PC-9 (cell line): ENCODE results near the gene TRABD2A. TPM values are rescaled to one million over a fixed set of nuclear protein-coding genes. Genes with fewer than 3 reads are reported as not detected.

Experiments used
- BruUV-seq: library from RNA; stranded (reverse); fragments of 400-500 nt; replicated peaks from 2 replicates; lab custom pipeline; 2021; lab: Mats Ljungman, UMichigan
- CTCF ChIA-PET: fragments of 300-600 bp; sonication (Branson Sonifier 250); formaldehyde crosslinking; loops from one replicate; lab custom pipeline; 2022; ENCODE audit warnings: antibody characterized with exemption; lab: Charles Lee
- POLR2A ChIA-PET: fragments of 300-600 bp; sonication (Branson Sonifier 250); formaldehyde crosslinking; loops from one replicate; lab custom pipeline; 2022; ENCODE audit warnings: antibody characterized with exemption; ENCODE audit not compliant: unreplicated experiment; lab: Charles Lee
- DNase-seq, 2 experiments: peaks; one replicate each; pipeline versions ENCODE4 v3.0.0 to v3.0.0-alpha.2; 2015 to 2022; ENCODE audit warnings: mixed read lengths in 1 of 2
- H2AFZ ChIP-seq: fragments of 200-600 bp; sonication (generic); 2 replicates; pipeline ENCODE4 v1.8.1; 2017; ENCODE audit warnings: antibody characterized with exemption
- H3F3A ChIP-seq: fragments of 200-600 bp; sonication (generic); 2 replicates; pipeline ENCODE4 v1.8.1; 2017; ENCODE audit warnings: antibody characterized with exemption, mild to moderate bottlenecking, low read depth; ENCODE audit not compliant: insufficient read depth
- H3K27ac ChIP-seq: fragments of 200-600 bp; sonication (generic); 2 replicates; pipeline ENCODE4 v1.6.1; 2016; ENCODE audit warnings: mixed run types
- H3K27me3 ChIP-seq: fragments of 200-600 bp; sonication (generic); 2 replicates; pipeline ENCODE4 v1.6.1; 2016; ENCODE audit warnings: low read depth, mixed run types; ENCODE audit not compliant: insufficient read depth
- H3K36me3 ChIP-seq: fragments of 200-600 bp; sonication (generic); 2 replicates; pipeline ENCODE4 v1.6.1; 2016; ENCODE audit warnings: low read depth, mixed run types
- H3K4me1 ChIP-seq: fragments of 200-600 bp; sonication (generic); replicated peaks from 2 replicates; pipeline ENCODE4 v1.6.1; 2016; ENCODE audit warnings: mixed run types; ENCODE audit not compliant: insufficient read depth
- H3K4me2 ChIP-seq: fragments of 200-600 bp; sonication (generic); 2 replicates; pipeline ENCODE4 v1.6.1; 2017; ENCODE audit warnings: mixed run types
- H3K4me3 ChIP-seq: fragments of 200-600 bp; sonication (generic); 2 replicates; pipeline ENCODE4 v1.6.1; 2016; ENCODE audit warnings: mixed run types
- H3K79me2 ChIP-seq: fragments of 200-600 bp; sonication (generic); 2 replicates; pipeline ENCODE4 v1.6.1; 2017; ENCODE audit warnings: low read depth, mixed run types
- H3K9me2 ChIP-seq: fragments of 200-600 bp; sonication (generic); 2 replicates; pipeline ENCODE4 v1.8.1; 2017; ENCODE audit warnings: mild to moderate bottlenecking; ENCODE audit not compliant: insufficient read depth
- H3K9me3 ChIP-seq: fragments of 200-600 bp; sonication (generic); 2 replicates; pipeline ENCODE4 v1.8.1; 2016; ENCODE audit warnings: low read depth; ENCODE audit not compliant: insufficient read depth
- H4K20me1 ChIP-seq: fragments of 200-600 bp; sonication (generic); 2 replicates; pipeline ENCODE4 v1.8.1; 2017; ENCODE audit not compliant: insufficient read depth
- EZH2 ChIP-seq: fragments of 200-600 bp; sonication (generic); IDR thresholded peaks from 2 replicates; pipeline ENCODE4 v1.8.0; 2017; ENCODE audit warnings: antibody characterized with exemption, low read depth
- intact Hi-C: fragments of 100-400 bp; cut with micrococcal nuclease; formaldehyde crosslinking; loops from one replicate; pipeline ENCODE4 v1.10.0; 2022; ENCODE audit not compliant: unreplicated experiment
- total RNA-seq: library from RNA; stranded (reverse); gene quantifications from 2 replicates; pipeline ENCODE4 v1.2.3, GENCODE V29; 2021
- TF ChIP-seq, protein P1 (sequence below): fragments of 200-600 bp; sonication (generic); conservative IDR thresholded peaks from 2 replicates; pipeline ENCODE4 v1.6.1; 2017; ENCODE audit warnings: mixed run types, antibody characterized with exemption, mild to moderate bottlenecking, moderate library complexity

Gene TRABD2A
- total RNA-seq, 1 experiment from 2014 or later = 2.2 TPM

DNA sequence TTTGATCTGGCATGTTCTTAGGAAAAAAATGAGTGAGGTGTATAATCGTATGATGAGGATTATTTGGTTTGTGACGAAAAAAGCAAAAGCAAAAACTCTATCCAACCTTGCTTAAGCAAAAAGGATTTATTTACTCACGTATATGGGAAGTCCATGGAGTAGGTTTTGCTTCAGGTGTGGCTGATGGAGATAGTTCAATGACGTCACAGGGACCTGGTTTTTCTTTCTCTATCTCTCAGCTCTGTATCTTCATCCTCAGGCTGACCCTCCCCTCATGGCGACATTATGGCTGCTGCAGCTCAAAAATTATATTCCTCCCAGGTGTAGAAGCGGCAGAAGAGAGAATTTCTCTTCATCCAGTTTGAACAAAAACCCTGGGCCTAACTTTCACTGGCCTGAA lies 33.5 kb upstream of the TRABD2A start:
- H4K20me1 ChIP-seq = no peaks in the 10 kb centered on the region
- CTCF ChIA-PET = no interaction called here
- DNase-seq = no peak
- no peaks in the 10 kb centered on the region for H3K79me2 ChIP-seq
- no TSS peak for BruUV-seq
- H3K4me2 ChIP-seq = no peak overlapping the region
- H3K27me3 ChIP-seq = no peaks in the 10 kb centered on the region
- TF ChIP-seq, protein P1, sequence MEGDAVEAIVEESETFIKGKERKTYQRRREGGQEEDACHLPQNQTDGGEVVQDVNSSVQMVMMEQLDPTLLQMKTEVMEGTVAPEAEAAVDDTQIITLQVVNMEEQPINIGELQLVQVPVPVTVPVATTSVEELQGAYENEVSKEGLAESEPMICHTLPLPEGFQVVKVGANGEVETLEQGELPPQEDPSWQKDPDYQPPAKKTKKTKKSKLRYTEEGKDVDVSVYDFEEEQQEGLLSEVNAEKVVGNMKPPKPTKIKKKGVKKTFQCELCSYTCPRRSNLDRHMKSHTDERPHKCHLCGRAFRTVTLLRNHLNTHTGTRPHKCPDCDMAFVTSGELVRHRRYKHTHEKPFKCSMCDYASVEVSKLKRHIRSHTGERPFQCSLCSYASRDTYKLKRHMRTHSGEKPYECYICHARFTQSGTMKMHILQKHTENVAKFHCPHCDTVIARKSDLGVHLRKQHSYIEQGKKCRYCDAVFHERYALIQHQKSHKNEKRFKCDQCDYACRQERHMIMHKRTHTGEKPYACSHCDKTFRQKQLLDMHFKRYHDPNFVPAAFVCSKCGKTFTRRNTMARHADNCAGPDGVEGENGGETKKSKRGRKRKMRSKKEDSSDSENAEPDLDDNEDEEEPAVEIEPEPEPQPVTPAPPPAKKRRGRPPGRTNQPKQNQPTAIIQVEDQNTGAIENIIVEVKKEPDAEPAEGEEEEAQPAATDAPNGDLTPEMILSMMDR = no peak
- no peak for TF ChIP-seq EZH2
- H3K4me3 ChIP-seq = no peak overlapping the region
- H3F3A ChIP-seq = peaks cover 6% of the 10 kb centered on the region
- intact Hi-C loops = no loop called here
- no peak overlapping the region for H2AFZ ChIP-seq
- peaks cover 5% of the 10 kb centered on the region for H3K4me1 ChIP-seq
- H3K27ac ChIP-seq = no peak overlapping the region
- H3K9me2 ChIP-seq = no peaks in the 10 kb centered on the region
- POLR2A ChIA-PET = interaction anchor here (0.6 kb wide), 1 partner anchor 44 kb away, joined by 3 read pairs; no protein-coding TSS in a partner anchor
- peaks cover 6% of the 10 kb centered on the region; the same call in 1 of the 2 replicates for H3K9me3 ChIP-seq
- no peaks in the 10 kb centered on the region for H3K36me3 ChIP-seq

DNA sequence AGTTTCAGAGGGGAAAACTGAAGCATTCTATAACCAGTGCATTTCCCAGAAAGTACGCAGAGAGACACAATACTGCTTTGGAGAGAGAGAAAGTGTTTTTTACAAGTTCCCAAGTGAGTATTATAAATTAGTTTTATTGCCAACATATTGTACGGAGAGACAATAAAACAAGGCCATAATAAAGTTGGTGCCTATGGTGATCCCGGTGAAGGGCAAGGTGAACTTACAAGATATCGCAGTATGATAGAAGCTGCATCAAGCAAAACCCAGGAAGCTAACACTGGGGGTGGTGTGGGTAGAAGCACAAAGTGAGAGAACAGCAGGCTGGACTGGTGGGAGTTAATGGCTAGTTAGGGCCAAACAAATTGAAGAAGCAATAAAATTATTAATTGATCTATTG lies 32.1 kb upstream of the TRABD2A start:
- Histone ChIP-seq H3K4me2 (no peak overlapping the region), H3K79me2 (0 out of 2 replicates have a peak, but pooled peaks cover 5% of the 10 kb centered on the region), H3K9me2 (no peaks in the 10 kb centered on the region), H4K20me1 (no peaks in the 10 kb centered on the region), H3K4me3 (no peak overlapping the region), H3K27ac (no peak overlapping the region), H3K9me3 (peaks cover 6% of the 10 kb centered on the region; the same call in 1 of the 2 replicates), H3K27me3 (no peaks in the 10 kb centered on the region), H3K36me3 (no peaks in the 10 kb centered on the region), H3K4me1 (peaks cover 5% of the 10 kb centered on the region), H3F3A (peaks cover 5% of the 10 kb centered on the region; the same call in 1 of the 2 replicates), H2AFZ (no peak overlapping the region)
- intact Hi-C loops = no loop called here
- BruUV-seq = no TSS peak
- ChIA-PET POLR2A (no interaction called here), CTCF (no interaction called here)
- DNase-seq = no peak
- TF ChIP-seq, protein P1 = no peak
- no peak for TF ChIP-seq EZH2

DNA sequence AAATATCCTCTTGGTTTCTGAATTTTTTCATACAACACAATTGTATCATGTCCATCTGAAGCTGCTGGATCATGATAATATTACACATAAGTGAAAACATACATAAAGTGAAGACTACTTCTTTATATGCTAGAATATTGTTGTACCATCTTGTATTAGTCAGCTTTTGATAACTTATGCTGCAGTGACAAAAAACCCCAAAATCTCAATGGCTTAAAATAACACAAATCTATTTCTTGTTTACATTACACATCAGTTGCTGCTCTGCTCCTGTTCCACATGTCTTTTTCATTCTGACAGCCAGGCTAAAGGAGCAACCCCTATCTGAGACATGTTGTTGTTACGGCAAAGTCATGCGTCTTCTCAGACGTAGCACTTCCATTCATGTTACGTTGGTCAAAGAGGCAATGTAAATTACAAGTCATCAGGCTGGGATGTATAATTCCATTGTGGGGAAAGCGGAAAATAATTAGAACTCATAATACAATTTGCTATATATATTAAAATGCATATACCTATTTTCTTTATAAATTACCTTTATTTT lies 30.3 kb upstream of the TRABD2A start:
- CTCF ChIA-PET = no interaction called here
- H3K36me3 ChIP-seq = no peaks in the 10 kb centered on the region
- TF ChIP-seq, protein P1 = no peak
- TF ChIP-seq EZH2 = no peak
- no peak overlapping the region for H3K4me3 ChIP-seq
- intact Hi-C loops = no loop called here
- H3K4me2 ChIP-seq = no peak overlapping the region
- no peaks in the 10 kb centered on the region for H4K20me1 ChIP-seq
- peaks cover 20% of the 10 kb centered on the region for H3F3A ChIP-seq
- no TSS peak for BruUV-seq
- H3K9me3 ChIP-seq = peaks cover 6% of the 10 kb centered on the region; the same call in 1 of the 2 replicates
- no peak overlapping the region for H3K27ac ChIP-seq
- DNase-seq = no peak
- POLR2A ChIA-PET = no interaction called here
- H3K9me2 ChIP-seq = no peaks in the 10 kb centered on the region
- H3K4me1 ChIP-seq = peaks cover 16% of the 10 kb centered on the region
- H3K27me3 ChIP-seq = no peaks in the 10 kb centered on the region
- H3K79me2 ChIP-seq = peaks cover 12% of the 10 kb centered on the region
- no peak overlapping the region for H2AFZ ChIP-seq
